ENCODE measurements around the gene ALOX12B. TPM values are rescaled to one million over a fixed set of nuclear protein-coding genes. Genes with fewer than 3 reads are reported as not detected.
"Not testable (repeated sequence)": the region's sequence is repeated elsewhere in the genome, so short reads cannot be mapped to it uniquely, and the experiment has no call there.

The ALOX12B gene
- total RNA-seq, 1 donor from 2014 or later, result not detected

DNA sequence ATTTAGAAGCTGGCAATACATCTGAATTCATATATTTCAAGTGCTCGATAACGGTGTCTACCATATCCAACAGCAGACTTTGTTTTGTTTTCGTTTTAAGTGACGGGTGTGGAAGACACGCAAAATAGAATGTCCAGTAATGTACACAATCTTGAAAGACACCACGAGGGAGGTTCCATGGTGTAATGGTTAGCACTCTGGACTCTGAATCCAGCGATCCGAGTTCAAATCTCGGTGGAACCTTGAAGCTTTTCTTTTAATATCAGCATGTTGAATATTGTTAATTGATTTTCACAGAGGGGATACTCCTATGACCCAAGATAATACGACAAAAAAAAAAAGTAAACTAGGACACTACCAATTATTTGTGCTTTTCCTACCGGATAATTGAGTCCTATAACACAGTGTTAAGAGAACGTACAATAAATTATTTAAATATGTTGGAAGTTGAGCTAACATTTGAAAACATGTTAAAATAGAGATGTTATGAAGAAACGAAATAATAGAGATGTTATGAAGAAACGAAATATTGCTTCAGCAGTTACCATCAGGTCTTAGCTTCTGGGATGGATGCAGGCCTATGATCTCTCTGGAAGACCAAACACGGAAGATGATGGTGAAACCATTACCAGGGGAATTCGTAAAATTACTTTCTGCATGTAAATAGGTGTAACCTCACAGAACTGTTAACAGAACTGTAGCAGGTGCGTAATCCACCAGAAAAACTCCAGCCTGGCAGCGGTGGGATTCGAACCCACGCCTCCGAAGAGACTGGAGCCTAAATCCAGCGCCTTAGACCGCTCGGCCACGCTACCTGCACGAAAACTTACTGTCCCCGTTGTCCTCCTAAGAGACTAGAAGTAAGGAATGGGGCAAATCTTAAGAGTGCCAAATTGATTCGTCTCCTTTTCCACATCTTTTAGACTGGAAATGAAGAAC is 32.3 kb upstream of the ALOX12B start:
- no peak for DNase-seq (ENCODE audit: low spot score)

GRCh38 chr17:8118769-8119580 is 31.5 kb upstream of the ALOX12B start:
- DNase-seq (ENCODE audit: low spot score), result no peak

DNA sequence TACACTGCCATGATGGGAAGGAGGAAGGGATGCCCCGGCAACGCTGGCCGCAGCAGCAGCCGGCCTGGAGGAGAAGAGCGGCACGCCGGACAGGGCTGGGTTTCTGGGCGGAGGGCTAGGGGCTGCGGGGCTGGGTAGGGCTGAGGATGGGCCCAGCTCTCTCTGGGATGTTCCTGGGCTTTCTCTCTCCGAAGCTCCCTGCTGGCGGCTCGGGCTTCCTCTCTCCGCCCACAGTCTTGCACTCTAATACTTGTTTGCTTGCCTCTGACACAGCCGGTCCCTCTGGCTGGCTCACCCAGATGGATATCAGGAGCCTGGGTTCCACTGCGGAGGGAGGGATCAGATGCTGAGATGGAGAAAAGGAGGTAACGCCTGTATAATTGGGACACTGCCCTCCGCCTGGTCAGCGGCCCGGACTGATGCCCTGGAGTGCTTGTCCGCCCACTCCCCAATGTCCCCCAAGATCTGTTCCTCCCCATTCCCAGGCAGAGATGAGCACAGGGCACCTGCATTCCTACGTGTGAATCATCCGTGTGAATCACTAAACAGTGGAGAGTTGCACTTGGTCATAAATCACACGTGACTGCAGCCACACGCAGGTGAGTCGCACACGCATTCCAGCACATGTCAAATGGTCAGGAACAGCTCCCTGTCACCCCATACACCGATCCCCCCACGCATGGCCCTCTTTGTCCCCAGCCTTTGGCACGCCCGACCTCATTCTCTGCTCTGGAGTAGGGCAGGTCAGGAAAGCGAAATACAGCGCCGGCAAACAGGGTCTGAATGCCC is 30.7 kb upstream of the ALOX12B start, which contains the start of gene ALOXE3:
TSS of gene ALOXE3 (minus strand) at position 535 of the 789 bp plus-strand sequence. CDS start at position 11, 524 bp downstream.
- DNase-seq (ENCODE audit: low spot score), result no peak

DNA sequence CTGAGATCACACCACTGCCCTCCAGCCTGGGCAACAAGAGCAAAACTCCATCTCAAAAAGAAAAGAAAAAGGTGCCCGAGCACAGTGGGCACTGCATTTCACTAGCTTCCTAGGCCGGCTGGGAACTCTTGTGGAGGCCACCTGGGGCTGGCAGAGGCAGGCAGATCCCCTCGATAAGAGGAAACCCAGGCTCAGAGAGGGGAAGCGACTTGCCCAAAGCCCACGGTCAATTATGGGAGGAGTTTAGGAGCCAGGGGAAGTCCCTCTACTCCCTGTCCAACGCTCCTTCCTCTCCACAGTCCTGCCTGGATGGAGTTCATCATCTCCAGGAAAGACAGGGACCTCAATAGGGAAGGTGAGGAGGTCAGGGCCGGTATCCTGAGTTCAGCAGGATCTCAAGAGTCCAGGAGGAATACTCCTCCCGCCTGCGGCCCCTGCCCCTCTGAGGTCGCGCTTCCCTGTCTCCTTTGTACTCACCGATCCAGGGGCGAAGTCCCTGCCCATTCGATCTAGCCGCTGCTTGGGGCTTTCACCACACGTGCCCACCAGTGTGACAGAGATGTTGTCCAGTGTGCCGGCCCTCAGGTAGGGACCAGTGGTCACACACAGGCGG is 30.0 kb upstream of the ALOX12B start:
- no peak for DNase-seq (ENCODE audit: low spot score)

DNA sequence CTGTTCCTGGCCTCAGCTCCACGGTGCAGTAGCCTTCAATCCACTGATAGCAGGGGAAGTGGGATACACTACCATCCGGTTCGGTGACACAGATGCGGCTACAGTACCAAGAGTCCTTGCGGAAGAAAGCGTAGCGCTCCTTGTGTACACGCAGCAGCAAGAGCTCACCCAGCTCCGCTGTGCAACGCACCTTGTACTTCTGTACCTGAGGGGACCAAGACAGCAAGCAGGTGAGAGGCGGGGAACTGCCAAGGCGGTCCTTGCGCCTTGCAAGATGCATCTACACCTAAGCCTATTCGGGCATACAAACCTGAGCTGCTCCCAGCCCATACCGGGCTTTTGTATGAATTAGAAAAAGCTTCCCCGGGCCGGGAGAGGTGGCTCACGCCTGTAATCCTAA is 29.3 kb upstream of the ALOX12B start:
- no peak for DNase-seq (ENCODE audit: low spot score)

DNA sequence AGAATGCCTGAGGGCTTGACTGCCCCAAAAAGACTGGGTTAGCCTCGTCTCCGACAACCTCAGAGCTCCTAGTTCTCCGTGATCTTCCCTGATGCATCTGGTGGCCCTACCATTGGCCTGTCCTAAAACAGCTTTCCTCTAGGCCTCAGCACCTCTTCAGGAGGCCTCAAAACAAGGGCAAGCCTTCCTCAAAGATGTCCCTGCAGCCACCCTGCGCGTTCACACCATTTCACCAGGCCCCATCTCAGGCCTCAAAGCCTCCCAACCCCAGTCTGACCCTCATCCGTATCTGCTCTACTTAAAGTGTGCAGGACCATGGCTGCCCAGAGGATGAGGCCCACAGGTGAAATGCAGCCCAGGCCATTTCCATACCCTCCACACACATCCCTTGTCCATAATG is 23.4 kb upstream of the ALOX12B start:
- DNase-seq (ENCODE audit: low spot score), result no peak

DNA sequence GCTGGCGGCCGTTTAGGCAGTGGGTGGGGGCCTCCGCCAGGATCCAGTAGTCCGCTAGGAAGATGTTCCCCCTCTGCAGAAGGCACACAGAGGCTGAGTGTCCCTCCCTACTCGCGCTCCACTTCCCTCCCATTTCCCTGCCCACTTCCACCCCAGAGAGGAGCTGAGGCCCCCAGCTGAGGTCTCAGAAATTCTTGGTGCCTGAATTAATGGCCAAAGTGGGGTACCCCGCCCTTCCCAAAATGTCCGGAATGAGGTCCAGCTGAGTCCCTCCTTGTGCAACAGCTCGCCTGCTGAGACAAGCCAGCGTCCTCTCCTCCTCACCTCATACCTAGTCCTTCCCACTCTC is 22.9 kb upstream of the ALOX12B start:
- DNase-seq (ENCODE audit: low spot score), result no peak

DNA sequence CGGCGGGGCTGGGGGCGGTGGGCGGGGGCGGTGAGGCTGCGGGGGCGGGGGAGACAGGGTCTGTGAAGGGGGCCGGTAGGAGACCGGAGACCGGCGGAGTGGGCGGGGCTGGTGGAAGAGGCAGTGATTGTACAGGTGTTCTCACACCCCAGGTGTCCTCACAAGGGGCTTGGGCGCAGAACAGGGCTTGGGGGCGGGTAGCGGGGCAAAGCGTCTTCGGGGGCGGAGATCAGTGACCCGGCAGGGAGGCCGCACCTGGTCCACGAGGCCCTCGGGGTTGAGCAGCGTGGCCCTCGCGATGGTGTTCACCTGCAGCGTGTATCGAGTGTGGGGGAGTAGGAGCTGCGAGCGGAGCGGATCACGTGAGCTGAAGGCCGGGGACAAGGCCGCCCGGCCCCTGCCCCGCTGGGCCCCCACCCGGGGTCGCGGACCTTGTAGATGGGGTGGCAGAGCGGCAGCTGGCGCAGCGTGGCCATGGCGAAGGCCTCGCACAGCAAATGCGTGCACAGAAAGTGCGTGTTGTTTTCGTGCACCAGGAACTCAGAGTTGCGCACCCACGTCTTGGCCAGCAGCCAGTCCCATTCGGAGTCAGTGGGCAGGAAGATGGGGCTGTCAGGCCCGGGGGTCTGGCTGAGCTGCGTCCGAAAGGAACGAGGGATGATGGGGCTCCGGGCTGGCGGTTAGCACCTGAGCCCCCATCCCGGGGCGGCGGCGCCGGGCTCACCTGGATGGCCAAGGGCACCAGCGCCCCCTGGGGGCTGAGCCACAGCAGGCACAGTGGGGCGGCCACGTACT is 22.3 kb upstream of the ALOX12B start:
- no peak for DNase-seq (ENCODE audit: low spot score)

GRCh38 chr17:8108972-8109660 is 21.6 kb upstream of the ALOX12B start:
- DNase-seq (ENCODE audit: low spot score), result no peak

DNA sequence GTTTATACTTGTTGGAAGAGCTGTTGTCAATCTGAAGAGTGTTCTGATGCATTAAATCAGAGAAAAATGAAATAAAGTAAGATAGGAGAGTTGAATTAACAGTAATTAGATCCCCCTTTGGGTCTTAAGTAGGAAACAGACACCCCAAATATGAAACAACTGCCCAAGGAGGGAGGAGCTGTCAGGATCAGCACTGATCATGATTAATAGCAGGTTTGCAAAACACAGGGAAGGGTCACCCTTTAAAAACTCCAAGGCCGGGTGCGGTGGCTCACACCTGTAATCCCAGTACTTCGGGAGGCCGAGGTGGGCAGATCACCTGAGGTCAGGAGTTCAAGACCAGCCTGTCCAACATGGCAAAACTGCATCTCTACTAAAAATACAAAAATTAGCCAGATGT is 19.5 kb upstream of the ALOX12B start:
- not testable (repeated sequence) for DNase-seq (ENCODE audit: low spot score)

- no peak for DNase-seq (ENCODE audit: low spot score)
These were observed 18.5 kb upstream of the ALOX12B start for GRCh38 chr17:8105957-8106398.

DNA sequence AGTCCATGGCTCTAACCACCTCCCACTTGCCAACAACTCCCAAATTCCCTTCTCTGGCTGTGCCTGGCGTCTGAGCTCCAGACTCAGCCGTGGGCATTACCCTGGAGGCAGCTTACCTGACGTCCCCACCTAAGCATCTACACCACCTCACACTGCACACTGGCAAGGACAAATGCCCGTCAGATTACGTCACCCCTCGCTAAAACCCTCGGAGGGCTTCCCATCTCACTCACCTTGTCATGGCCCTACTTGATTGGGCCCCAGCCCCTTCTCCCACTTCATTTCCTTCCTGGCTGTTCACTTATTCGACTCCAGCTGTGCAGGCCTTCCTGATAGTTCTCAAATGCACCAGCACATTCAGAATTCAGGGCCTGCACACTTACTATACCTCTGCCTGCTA is 17.4 kb upstream of the ALOX12B start:
- no peak for DNase-seq (ENCODE audit: low spot score)

DNA sequence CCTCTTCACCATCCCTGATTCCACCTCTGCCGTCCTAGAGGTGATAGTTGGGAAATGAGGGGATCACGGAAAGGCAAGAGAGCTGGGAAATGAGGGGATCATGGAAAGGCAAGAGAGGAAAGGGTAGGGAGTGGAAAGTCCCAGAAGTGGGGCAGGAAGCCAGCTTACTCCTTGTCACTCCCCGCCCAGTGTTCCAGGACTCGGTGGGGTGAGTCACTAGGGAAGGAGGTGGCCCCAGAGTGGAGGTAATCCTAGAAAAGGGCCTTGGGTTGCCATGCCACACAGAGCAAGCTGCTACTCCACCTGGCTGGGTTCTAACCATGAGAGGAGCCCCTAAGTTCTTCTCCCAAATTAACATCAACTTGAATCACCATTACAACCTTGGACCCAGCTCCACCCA is 16.0 kb upstream of the ALOX12B start:
- no peak for DNase-seq (ENCODE audit: low spot score)

DNA sequence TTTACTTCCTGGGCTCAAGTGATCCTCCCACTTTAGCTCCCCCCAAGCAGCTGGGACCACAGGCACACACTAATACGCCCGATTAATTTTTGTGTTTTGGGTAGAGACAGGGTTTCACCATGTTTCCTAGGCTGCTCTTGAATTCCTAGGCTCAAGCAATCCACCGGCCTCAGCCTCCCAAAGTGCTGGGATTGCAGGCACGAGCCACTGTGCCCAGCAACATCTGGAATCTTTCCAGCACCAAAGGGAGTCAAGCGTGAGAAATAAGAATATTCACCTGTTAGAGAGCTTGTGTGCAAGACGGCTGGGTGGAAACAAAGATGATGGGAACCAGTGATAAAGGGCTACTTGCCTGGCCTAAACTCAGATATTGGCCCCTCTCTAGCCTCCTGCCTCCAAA is 14.2 kb upstream of the ALOX12B start:
- no peak for DNase-seq (ENCODE audit: low spot score)

DNA sequence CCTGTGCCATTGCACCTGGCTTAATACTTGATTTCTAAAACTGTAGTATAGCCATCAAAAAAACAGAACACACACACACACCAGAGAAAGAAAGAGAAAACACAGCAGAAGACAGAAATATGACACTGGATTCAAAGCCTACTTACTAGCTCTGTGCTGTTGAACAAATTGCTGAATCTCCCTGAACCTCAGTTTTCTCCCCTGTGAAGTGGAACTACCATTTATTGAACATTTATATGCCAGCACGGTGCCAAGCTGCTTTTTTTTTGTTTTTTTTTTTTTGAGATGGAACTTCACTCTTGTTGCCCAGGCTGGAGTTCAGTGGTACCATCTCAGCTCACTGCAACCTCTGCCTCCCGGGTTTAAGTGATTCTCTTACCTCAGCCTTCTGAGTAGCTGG is 13.2 kb upstream of the ALOX12B start:
- no peak for DNase-seq (ENCODE audit: low spot score)

GRCh38 chr17:8100111-8100510 is 12.6 kb upstream of the ALOX12B start:
- DNase-seq (ENCODE audit: low spot score), result no peak

DNA sequence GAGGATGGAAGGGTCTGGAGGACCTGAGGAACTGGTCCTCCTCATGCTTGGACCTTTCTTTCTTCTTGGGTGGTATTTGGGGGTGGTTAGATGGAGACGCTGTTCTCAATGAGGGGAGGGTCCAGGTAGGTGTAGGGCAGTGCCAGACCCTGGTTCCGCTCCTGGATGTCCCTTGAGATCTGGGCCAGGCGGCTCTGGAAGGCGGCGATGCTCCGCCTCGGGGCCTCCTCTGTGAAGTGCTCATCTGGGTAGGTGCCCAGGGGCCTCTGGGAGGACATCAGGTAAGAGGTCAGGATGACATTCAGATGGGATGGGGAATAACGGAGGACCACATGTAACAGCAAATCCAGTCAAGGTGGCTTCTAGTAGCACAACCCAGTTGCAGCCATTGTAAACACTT is 9.0 kb upstream of the ALOX12B start:
- no peak for DNase-seq (ENCODE audit: low spot score)

GRCh38 chr17:8095361-8095760 is 7.8 kb upstream of the ALOX12B start:
- DNase-seq (ENCODE audit: low spot score), result no peak

DNA sequence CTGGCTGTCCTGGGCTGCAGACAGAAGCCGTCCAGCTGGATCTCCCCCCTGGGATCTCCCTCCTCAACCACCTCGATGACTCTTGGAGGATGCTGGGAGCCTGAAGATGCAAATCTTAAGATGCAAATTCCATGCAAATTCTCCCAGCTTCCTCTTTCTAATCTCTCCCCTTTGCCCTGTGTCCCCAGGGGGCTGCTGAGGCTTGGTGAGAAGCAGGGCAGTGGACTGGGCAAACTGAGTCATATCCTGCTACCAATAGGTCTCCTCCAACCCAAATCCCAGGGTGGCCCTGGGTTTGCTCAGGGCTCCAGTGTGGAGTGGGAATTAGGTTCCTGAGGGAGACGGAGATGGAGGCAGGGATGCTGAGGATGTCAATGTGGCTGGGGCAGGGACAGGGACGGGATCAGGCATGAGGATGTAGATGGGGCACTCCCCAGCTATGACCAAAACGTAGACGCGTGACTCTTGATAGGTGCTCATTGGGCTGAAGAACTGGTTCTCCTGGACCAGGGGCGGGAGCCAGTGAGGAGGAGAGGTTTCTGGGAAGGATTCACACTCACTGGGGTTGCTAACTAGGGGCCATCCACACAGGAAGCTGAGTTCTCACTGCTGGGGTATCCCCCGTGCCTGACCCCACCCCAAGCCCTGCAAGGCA is 3.6 kb upstream of the ALOX12B start:
- DNase-seq (ENCODE audit: low spot score), result no peak

Measured in mesenteric fat pad (tissue), 1 donor.